ENCODE data around the gene SEMA4D.

SEMA4D gene

DNA sequence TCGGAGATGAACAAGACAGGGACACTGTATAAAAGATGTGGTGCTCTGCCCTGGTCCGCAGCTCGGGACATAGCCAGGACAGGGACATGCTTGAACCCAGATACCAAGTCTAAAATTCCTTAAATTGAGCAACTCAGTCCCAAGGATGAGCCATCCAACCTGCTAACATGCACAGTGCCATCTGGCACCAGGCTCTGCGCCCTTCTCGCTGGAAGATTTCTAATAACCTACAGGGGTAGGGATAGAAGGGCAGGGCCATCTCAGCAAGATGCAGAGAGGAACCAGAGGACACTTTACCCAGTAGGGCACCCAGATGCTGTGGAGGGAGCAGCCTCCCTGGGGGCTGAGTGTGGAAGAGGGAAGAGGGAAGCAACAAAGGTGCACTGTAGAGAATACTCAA lies 60.1 kb downstream of the SEMA4D start:
- FAIRE-seq (no peak), DNase-seq (ENCODE audit: insufficient read length, low spot score) (no peak)
- TF ChIP-seq, protein P1, sequence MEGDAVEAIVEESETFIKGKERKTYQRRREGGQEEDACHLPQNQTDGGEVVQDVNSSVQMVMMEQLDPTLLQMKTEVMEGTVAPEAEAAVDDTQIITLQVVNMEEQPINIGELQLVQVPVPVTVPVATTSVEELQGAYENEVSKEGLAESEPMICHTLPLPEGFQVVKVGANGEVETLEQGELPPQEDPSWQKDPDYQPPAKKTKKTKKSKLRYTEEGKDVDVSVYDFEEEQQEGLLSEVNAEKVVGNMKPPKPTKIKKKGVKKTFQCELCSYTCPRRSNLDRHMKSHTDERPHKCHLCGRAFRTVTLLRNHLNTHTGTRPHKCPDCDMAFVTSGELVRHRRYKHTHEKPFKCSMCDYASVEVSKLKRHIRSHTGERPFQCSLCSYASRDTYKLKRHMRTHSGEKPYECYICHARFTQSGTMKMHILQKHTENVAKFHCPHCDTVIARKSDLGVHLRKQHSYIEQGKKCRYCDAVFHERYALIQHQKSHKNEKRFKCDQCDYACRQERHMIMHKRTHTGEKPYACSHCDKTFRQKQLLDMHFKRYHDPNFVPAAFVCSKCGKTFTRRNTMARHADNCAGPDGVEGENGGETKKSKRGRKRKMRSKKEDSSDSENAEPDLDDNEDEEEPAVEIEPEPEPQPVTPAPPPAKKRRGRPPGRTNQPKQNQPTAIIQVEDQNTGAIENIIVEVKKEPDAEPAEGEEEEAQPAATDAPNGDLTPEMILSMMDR (IDR thresholded peaks at IDR 0.05; ENCODE audit: insufficient read depth, missing control alignments), result no peak

DNA sequence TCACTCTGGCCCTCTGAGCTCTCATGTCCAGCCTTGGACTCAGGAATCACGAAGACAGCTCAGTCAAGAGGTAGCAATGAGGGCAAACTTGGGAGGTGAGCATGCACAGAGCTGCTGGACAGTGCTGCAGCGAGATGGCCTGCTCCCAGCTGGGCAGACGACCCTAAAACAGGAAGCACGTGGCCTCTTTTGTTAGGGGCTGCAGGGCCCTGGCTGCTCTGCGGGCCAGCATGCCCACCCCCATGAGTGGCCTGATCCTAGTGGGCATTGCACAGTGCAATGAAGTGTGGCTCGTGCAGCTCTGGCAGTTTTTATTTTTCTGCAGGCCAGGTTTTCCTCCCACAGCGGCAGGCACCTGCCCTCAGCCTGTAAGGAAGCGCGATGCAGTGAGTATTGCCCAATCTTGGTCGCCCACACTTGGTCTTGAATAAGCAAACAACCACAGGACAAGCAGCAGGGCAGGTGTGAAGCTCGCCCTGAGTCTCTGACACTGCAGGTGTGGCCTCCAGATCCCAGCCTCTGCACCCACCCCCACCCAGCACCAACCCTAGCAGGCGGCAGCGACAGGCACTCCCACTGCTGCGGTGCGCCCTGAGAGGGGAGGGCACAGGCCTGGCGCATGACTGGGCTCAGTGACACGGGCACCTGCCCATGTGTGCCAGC lies 60.8 kb downstream of the SEMA4D start:
- TF ChIP-seq, protein P1 (IDR thresholded peaks at IDR 0.05; ENCODE audit: insufficient read depth, missing control alignments), result no peak
- FAIRE-seq, result no peak
- no peak for DNase-seq (ENCODE audit: insufficient read length, low spot score)

DNA sequence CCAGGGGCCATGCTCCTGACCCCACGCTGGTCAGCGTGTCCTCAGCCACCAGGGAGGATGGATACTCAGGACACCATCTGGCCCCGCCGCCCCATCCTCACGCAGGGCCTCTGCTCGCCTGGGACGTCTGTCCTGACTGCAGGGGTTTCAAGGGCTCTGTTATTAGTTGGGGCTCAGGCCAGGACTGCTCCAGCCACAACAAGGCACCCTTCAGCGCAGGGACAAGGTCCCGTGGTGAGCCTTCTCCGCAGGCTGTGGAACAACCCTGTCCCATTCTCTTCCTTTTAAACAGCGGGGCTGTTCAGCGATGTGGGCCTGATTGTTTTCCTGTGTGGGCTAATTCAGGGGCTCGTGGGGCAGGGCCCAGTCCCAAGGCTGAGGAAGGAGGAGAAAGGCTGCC lies 61.6 kb downstream of the SEMA4D start:
- no peak for DNase-seq (ENCODE audit: insufficient read length, low spot score)
- TF ChIP-seq, protein P1 (IDR thresholded peaks at IDR 0.05; ENCODE audit: insufficient read depth, missing control alignments), result no peak
- no peak for FAIRE-seq

DNA sequence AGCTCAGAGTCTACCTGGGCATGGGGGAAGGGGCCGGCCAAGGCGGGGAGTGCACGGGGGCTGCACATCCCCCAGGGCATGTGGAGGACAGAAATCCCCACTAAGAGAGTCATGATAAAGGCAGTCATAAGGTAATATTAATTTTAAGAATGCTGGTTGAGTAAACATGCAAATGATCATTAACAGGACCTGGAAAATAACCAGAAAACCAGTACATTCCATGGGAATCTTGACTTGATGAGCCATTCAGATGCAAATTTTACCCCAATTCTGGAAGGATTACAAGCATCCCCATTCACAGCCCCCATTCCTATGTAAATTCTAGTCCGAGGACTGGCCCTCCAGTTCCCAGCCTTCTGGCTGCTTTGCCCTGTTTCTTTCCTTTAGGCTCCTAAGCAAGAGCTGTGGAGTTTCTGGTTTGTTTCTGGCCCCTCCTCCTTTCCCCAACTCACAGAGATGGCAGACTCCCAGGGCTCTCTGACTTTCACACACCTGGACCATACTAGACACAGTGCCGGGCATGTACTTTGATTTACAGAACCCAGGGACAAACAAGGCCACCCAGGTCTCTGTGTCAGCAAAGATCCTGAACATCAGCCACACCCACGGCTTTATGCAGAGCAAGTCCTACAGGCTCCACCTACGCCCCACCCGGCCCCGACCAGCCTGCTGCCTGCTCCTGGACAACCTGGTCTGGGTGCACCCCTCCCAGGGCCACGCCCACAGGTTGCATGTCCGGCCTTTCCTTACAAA lies 62.7 kb downstream of the SEMA4D start:
- FAIRE-seq, result no peak
- no peak for DNase-seq (ENCODE audit: insufficient read length, low spot score)
- TF ChIP-seq, protein P1 (IDR thresholded peaks at IDR 0.05; ENCODE audit: insufficient read depth, missing control alignments), result no peak

DNA sequence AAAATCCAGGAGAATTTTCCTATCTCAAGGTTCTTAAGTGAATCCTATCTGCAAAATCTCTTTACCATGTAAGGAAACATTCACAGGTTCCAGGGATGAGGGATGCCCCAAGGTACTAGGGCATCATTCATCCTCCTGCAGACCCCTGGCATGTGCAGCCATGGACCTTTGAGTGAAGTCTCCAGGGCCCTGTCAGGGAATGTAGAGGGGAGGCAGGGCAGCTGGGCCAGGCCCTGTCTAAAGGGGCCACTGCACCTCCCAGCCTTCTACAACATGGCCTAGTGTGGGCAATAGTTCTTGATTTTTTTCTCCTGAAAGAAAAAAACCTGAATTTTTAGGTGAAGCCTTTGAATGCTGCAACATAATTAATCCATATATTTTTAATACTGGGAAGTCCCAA lies 63.3 kb downstream of the SEMA4D start:
- no peak for DNase-seq (ENCODE audit: insufficient read length, low spot score)
- no peak for FAIRE-seq
- TF ChIP-seq, protein P1 (IDR thresholded peaks at IDR 0.05; ENCODE audit: insufficient read depth, missing control alignments), result no peak

DNA sequence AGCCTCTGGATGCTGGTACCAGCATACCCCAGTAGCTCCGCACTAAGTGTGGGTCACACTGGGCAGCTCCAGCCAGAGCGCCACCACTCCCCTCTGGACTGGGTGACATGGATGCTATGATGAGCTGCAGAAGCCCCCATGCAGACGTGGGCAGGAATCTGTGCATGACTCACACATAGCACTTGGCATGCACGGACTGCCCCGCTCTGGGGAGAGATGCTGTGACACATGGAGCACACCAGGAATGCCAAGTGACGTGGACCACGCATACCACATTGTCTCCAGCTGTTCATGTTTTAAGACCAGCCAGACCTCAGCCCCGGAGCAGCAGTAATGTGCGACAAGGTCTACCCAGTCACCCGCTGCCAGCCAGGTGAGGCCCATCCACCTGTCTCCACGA lies 64.1 kb downstream of the SEMA4D start:
- no peak for DNase-seq (ENCODE audit: insufficient read length, low spot score)
- TF ChIP-seq, protein P1 (IDR thresholded peaks at IDR 0.05; ENCODE audit: insufficient read depth, missing control alignments), result no peak
- no peak for FAIRE-seq

DNA sequence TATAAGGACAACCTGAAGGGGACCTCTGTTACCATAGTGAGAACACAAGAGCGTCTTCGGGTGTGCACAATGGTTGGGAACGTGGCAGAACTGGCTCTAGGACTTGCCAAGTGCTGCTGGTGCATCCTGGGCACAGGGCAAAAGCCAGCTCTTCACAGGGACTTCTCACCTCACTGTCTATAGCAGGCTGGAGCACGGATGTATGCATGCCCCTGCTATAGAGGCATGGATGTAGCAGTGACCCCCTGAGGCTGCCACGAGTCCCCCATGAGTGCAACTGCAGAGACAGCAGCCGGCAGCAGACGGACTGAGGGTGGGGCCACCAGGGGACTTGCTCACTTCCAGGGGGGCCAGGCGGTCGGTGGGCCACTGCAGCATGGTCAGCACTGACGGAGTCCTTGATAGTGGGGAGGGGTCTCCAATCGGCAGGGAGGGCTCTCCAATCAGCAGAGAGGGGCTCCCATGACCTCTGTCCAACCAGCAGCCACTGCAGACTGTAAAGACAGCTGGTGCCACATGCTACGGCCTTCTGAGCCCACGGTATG lies 64.9 kb downstream of the SEMA4D start:
- TF ChIP-seq, protein P1 (IDR thresholded peaks at IDR 0.05; ENCODE audit: insufficient read depth, missing control alignments), result no peak
- FAIRE-seq, result no peak

More for the DNA sequence above, 64.9 kb downstream of the SEMA4D start:
- no peak for DNase-seq (ENCODE audit: insufficient read length, low spot score)

Measured in D721Med (cell line).